Uterus (tissue), 2 donors: ENCODE data around the gene DCTN2.

Source experiments
- POLR2A ChIP-seq, 2 donors: fragments of 450-650 bp; IDR thresholded peaks; one replicate each; pipeline ENCODE4 v1.6.1; 2016; ENCODE audit warnings: antibody characterized with exemption in 2 of 2, mild to moderate bottlenecking in 1 of 2, moderate library complexity in 1 of 2
- TF ChIP-seq, protein P1 (sequence below), 4 experiments: fragments of 200-600 bp in 2 of 4; fragments of 450-650 bp in 2 of 4; sonication (generic) in 2 of 4; IDR thresholded peaks; one replicate each; pipeline ENCODE4 v1.5.1; 2016 to 2019; ENCODE audit warnings: antibody characterized with exemption in 4 of 4, mild to moderate bottlenecking in 2 of 4, moderate library complexity in 1 of 4

GRCh38 chr12:57522011-57522886, 24.7 kb downstream of the DCTN2 start, which contains the start of gene MBD6:
- TF ChIP-seq POLR2A (IDR thresholded peaks at IDR 0.05): peak; percentile 40 to 74
- TF ChIP-seq, protein P1, sequence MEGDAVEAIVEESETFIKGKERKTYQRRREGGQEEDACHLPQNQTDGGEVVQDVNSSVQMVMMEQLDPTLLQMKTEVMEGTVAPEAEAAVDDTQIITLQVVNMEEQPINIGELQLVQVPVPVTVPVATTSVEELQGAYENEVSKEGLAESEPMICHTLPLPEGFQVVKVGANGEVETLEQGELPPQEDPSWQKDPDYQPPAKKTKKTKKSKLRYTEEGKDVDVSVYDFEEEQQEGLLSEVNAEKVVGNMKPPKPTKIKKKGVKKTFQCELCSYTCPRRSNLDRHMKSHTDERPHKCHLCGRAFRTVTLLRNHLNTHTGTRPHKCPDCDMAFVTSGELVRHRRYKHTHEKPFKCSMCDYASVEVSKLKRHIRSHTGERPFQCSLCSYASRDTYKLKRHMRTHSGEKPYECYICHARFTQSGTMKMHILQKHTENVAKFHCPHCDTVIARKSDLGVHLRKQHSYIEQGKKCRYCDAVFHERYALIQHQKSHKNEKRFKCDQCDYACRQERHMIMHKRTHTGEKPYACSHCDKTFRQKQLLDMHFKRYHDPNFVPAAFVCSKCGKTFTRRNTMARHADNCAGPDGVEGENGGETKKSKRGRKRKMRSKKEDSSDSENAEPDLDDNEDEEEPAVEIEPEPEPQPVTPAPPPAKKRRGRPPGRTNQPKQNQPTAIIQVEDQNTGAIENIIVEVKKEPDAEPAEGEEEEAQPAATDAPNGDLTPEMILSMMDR (IDR thresholded peaks at IDR 0.05): peak in 1 of 4 experiments; percentile 23
